CD14-positive monocyte (primary cell): ENCODE results near the gene P2RX6. TPM values are rescaled to one million over a fixed set of nuclear protein-coding genes. Genes with fewer than 3 reads are reported as not detected.
A peak's percentile ranks its signal among the peaks of the same experiment; 100 is the strongest.
"Not testable (repeated sequence)": the region's sequence is repeated elsewhere in the genome, so short reads cannot be mapped to it uniquely, and the experiment has no call there.

Experiments
- DNase-seq, 3 donors: peaks; one replicate each; pipeline ENCODE4 v3.0.0-alpha.2; 2011 to 2022
- H2AFZ ChIP-seq: 2 replicates; pipeline ENCODE4 v1.6.0; 2012; ENCODE audit warnings: mild to moderate bottlenecking, low read depth, low read length, inconsistent platforms; ENCODE audit not compliant: insufficient read depth, poor library complexity, severe bottlenecking
- H3K27ac ChIP-seq, 2 donors: 1 replicate in 1 of 2; 2 replicates in 1 of 2; pipeline ENCODE4 v1.5.1; 2012 to 2013; ENCODE audit warnings: low read length in 2 of 2, control low read depth in 1 of 2, inconsistent platforms in 1 of 2, low read depth in 1 of 2, mild to moderate bottlenecking in 1 of 2
- H3K27me3 ChIP-seq, 2 donors: one replicate each; pipeline versions ENCODE4 v1.6.0 to v1.6.1; 2011 to 2013; ENCODE audit warnings: low read length in 2 of 2; ENCODE audit not compliant: control insufficient read depth in 2 of 2, insufficient read depth in 2 of 2
- H3K36me3 ChIP-seq, 2 donors: replicated peaks in 1 of 2; 1 replicate in 1 of 2; 2 replicates in 1 of 2; pipeline versions ENCODE4 v1.5.1 to v1.6.1; 2012 to 2013; ENCODE audit warnings: low read length in 2 of 2, control low read depth in 1 of 2, inconsistent platforms in 1 of 2, mild to moderate bottlenecking in 1 of 2; ENCODE audit not compliant: insufficient read depth in 2 of 2, control insufficient read depth in 1 of 2
- H3K4me1 ChIP-seq, 2 donors: 1 replicate in 1 of 2; 2 replicates in 1 of 2; pipeline versions ENCODE4 v1.5.1 to v1.6.1; 2012 to 2013; ENCODE audit warnings: low read length in 2 of 2, control low read depth in 1 of 2, inconsistent platforms in 1 of 2, mild to moderate bottlenecking in 1 of 2, moderate library complexity in 1 of 2; ENCODE audit not compliant: insufficient read depth in 2 of 2, control insufficient read depth in 1 of 2
- H3K4me2 ChIP-seq: replicated peaks from 2 replicates; pipeline ENCODE3; 2012; ENCODE audit warnings: low read length, moderate library complexity, mild to moderate bottlenecking; ENCODE audit not compliant: poor library complexity, severe bottlenecking; ENCODE audit errors: extremely low read depth
- H3K4me3 ChIP-seq, 3 experiments: fragments of 200-600 bp in 1 of 3; sonication (generic) in 1 of 3; replicated peaks in 1 of 3; 1 replicate in 2 of 3; 2 replicates in 1 of 3; pipeline ENCODE4 v1.5.1; 2011 to 2013; ENCODE audit warnings: low read length in 3 of 3, mild to moderate bottlenecking in 3 of 3, control low read depth in 2 of 3, low read depth in 2 of 3, inconsistent platforms in 1 of 3, moderate library complexity in 1 of 3
- H3K79me2 ChIP-seq: 2 replicates; pipeline ENCODE4 v1.6.0; 2012; ENCODE audit warnings: mild to moderate bottlenecking, control low read depth, inconsistent platforms, low read length, moderate library complexity; ENCODE audit not compliant: insufficient read depth
- H3K9ac ChIP-seq: 2 replicates; pipeline ENCODE4 v1.6.0; 2017; ENCODE audit warnings: low read length, mild to moderate bottlenecking; ENCODE audit not compliant: insufficient read depth, poor library complexity, severe bottlenecking
- H3K9me3 ChIP-seq, 2 donors: replicated peaks in 1 of 2; 1 replicate in 1 of 2; 2 replicates in 1 of 2; pipeline versions ENCODE4 v1.5.1 to v1.6.1; 2012 to 2013; ENCODE audit warnings: low read length in 2 of 2, control low read depth in 1 of 2; ENCODE audit not compliant: control insufficient read depth in 1 of 2, insufficient read depth in 1 of 2
- H4K20me1 ChIP-seq: 2 replicates; pipeline ENCODE4 v1.6.0; 2012; ENCODE audit warnings: mild to moderate bottlenecking, low read length, control low read depth, moderate library complexity; ENCODE audit not compliant: insufficient read depth
- H3K27ac Mint-ChIP-seq, 7 donors: one replicate each; pipeline ENCODE4 v1.8.0; 2020; ENCODE audit warnings: mild to moderate bottlenecking in 7 of 7, mixed read lengths in 7 of 7, moderate library complexity in 6 of 7, inconsistent platforms in 2 of 7
- H3K27me3 Mint-ChIP-seq, 3 donors: one replicate each; pipeline ENCODE4 v1.8.0; 2021 to 2022; ENCODE audit warnings: low read depth in 3 of 3, mild to moderate bottlenecking in 3 of 3, mixed read lengths in 3 of 3, moderate library complexity in 3 of 3, inconsistent platforms in 1 of 3
- H3K36me3 Mint-ChIP-seq, 2 donors: one replicate each; pipeline ENCODE4 v1.8.0; 2020; ENCODE audit warnings: mixed read lengths in 2 of 2, inconsistent platforms in 1 of 2, mild to moderate bottlenecking in 1 of 2
- H3K4me1 Mint-ChIP-seq: one replicate; pipeline ENCODE4 v1.8.0; 2020; ENCODE audit warnings: mild to moderate bottlenecking, mixed read lengths
- H3K4me3 Mint-ChIP-seq, 2 donors: one replicate each; pipeline ENCODE4 v1.8.0; 2020; ENCODE audit warnings: mild to moderate bottlenecking in 2 of 2, mixed read lengths in 2 of 2, moderate library complexity in 1 of 2
- H3K9me3 Mint-ChIP-seq, 7 donors: one replicate each; pipeline ENCODE4 v1.8.0; 2020 to 2022; ENCODE audit warnings: mixed read lengths in 7 of 7, mild to moderate bottlenecking in 6 of 7, moderate library complexity in 6 of 7, inconsistent platforms in 2 of 7
- WGBS: methylation state at CpG from one replicate; pipeline ENCODE4 v1.1.5; 2013; ENCODE audit warnings: missing lambda C conversion rate; ENCODE audit not compliant: insufficient coverage; 5-methylcytosine and 5-hydroxymethylcytosine counted together
- intact Hi-C, 2 donors: fragments of 100-400 bp; cut with micrococcal nuclease; formaldehyde crosslinking; loops; one replicate each; pipeline versions ENCODE4 v1.15.0 to v1.15.1; 2023
- polyA plus RNA-seq, 3 donors: library from polyadenylated mRNA; depleted of rRNA in 1 of 3; unstranded in 2 of 3; stranded (reverse) in 1 of 3; fragments of 300-500 nt in 2 of 3; fragments of >200 nt in 1 of 3; fragmentation: Illumina TruSeq in 2 of 3; gene quantifications; 1 replicate in 2 of 3; 2 replicates in 1 of 3; pipeline ENCODE4 v1.2.3, GENCODE V29; 2012 to 2021
- TF ChIP-seq, protein P1 (sequence below): fragments of 200-600 bp; IDR thresholded peaks from one replicate; pipeline ENCODE4 v1.8.0; 2022; ENCODE audit warnings: antibody characterized with exemption, mild to moderate bottlenecking

Gene P2RX6
- polyA plus RNA-seq, 3 donors: not detected

- WGBS: no CpG with 5 or more reads among the region's 7 CpGs
- H3K36me3 ChIP-seq: no peaks in the 10 kb centered on the region
- no peaks in the 10 kb centered on the region for H4K20me1 ChIP-seq
- TF ChIP-seq, protein P1, sequence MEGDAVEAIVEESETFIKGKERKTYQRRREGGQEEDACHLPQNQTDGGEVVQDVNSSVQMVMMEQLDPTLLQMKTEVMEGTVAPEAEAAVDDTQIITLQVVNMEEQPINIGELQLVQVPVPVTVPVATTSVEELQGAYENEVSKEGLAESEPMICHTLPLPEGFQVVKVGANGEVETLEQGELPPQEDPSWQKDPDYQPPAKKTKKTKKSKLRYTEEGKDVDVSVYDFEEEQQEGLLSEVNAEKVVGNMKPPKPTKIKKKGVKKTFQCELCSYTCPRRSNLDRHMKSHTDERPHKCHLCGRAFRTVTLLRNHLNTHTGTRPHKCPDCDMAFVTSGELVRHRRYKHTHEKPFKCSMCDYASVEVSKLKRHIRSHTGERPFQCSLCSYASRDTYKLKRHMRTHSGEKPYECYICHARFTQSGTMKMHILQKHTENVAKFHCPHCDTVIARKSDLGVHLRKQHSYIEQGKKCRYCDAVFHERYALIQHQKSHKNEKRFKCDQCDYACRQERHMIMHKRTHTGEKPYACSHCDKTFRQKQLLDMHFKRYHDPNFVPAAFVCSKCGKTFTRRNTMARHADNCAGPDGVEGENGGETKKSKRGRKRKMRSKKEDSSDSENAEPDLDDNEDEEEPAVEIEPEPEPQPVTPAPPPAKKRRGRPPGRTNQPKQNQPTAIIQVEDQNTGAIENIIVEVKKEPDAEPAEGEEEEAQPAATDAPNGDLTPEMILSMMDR: no peak
- peak overlapping the region; percentile 15 for H3K9ac ChIP-seq
- peak overlapping the region; percentile 82 for H3K4me2 ChIP-seq
- Mint-ChIP-seq H3K36me3 (peaks cover 11 to 12% of the 10 kb centered on the region in 2 donors), H3K4me3 (peak overlapping the region; percentile 56 to 76), H3K27me3 (peaks cover 17 to 24% (median 24%) of the 10 kb centered on the region in 3 donors), H3K4me1 (peaks cover 69% of the 10 kb centered on the region), H3K27ac (peak overlapping the region; percentile 80 to 91 (median 84)), H3K9me3 (peaks cover 0 to 9% (median 0%) of the 10 kb centered on the region in 7 donors)
- no peaks in the 10 kb centered on the region for H3K9me3 ChIP-seq
- DNase-seq: peak; percentile 49 to 69 (median 68)
- intact Hi-C loops: loop anchor here in 1 of 2 donors (10.0 kb wide), 1 partner anchor 56 kb away; no protein-coding TSS in a partner anchor
- peak overlapping the region; percentile 26 for H2AFZ ChIP-seq
- H3K79me2 ChIP-seq: no peaks in the 10 kb centered on the region
- peak overlapping the region; percentile 56 to 87 for H3K27ac ChIP-seq
- peak overlapping the region in 2 of 3 experiments; percentile 3 to 68 for H3K4me3 ChIP-seq
- peaks cover 3 to 16% of the 10 kb centered on the region in 2 donors for H3K27me3 ChIP-seq
- peaks cover 70 to 76% of the 10 kb centered on the region in 2 donors for H3K4me1 ChIP-seq
Observed at GRCh38 chr22:20968281-20968977, 46.5 kb upstream of the P2RX6 start.

DNA sequence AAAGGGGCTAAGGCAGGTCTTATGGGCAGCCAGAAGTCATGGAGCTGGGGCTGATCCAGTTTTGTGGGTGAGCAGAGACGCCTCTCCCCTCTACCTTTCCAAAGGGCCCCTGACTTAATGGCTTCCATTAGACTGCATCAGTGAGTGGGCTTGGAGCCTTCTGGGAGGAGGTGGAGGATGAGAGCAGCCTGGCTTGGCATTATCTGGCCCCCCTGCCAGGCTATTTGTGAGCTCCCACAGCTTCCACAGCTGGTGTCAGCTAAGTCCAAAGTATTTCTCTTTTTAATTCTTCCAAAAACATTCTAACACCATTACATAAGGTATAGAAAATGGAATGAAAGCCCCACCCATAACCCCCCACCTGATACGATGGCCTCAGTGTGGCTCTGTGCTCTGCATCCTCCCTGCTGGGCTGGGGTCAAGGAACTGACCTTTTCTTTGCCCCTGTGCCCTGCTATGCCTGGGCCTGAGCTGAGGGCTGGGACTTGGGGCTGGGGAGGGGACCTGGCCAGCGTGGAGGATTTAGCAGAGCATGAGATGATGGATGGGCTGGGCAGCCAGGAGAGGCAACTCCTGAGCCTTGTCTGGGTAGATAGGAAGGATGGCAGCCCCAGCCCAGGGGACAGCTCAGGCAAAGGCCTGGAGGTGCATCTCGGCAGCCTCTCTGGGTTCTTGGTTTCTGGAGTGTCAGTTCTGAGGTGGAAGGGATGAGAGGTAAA lies 43.9 kb upstream of the P2RX6 start:
- H3K79me2 ChIP-seq: no peaks in the 10 kb centered on the region
- no peaks in the 10 kb centered on the region for H3K36me3 ChIP-seq
- peaks cover under 1 to 2% of the 10 kb centered on the region in 2 donors for H3K36me3 Mint-ChIP-seq
- peak overlapping the region in 4 of 7 donors; percentile 15 to 86 (median 82) for H3K27ac Mint-ChIP-seq
- no peak overlapping the region for H3K4me2 ChIP-seq
- intact Hi-C loops: no loop called here
- H3K4me3 Mint-ChIP-seq: no peak overlapping the region
- H3K27me3 Mint-ChIP-seq: peaks cover under 1 to 3% (median 2%) of the 10 kb centered on the region in 3 donors
- peak overlapping the region in 1 of 2 donors; percentile 6 for H3K27ac ChIP-seq
- H3K27me3 ChIP-seq: no peaks in the 10 kb centered on the region
- H3K4me1 Mint-ChIP-seq: peaks cover 49% of the 10 kb centered on the region
- H3K4me3 ChIP-seq: no peak overlapping the region
- TF ChIP-seq, protein P1: no peak
- H2AFZ ChIP-seq: no peak overlapping the region
- H3K9me3 Mint-ChIP-seq: peaks cover 0 to 1% (median 0%) of the 10 kb centered on the region in 7 donors
- WGBS: 100% methylated on average over 2 of the region's 4 CpGs
- no peak overlapping the region for H3K9ac ChIP-seq
- peaks cover 57 to 61% of the 10 kb centered on the region in 2 donors for H3K4me1 ChIP-seq
- no peaks in the 10 kb centered on the region for H4K20me1 ChIP-seq
- no peak for DNase-seq
- no peaks in the 10 kb centered on the region for H3K9me3 ChIP-seq

DNA sequence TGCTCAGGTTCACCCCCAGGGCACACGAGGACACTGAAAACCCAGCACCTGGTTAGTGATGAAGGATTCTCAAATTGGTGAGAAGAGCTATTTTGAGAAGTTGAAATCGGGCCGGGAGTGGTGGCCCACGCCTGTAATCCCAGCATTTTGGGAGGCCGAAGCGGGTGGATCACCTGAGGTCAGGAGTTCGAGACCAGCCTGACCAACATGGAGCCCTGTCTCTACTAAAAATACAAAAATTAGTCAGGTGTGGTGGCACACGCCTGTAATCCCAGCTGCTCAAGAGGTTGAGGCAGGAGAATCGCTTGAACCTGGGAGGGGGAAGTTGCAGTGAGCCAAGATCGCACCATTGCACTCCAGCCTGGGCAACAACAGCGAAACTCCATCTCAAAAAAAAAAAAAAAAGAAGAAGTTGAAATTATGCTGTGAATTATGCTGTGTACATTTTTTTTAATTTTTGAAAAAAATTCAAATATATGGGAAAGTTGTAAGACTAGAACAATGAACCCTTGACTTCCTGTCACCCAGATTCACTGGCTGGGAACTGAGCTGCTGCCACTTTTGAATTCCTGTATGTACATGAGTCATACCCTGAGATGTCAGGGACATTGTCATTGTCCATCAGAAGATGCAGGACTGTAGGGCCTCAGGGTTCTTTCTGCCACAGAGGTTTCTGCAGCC lies 42.8 kb upstream of the P2RX6 start:
- H3K27me3 ChIP-seq, H3K27me3 Mint-ChIP-seq, intact Hi-C loops, H3K4me3 ChIP-seq, H3K9ac ChIP-seq, H3K79me2 ChIP-seq, H3K36me3 Mint-ChIP-seq, H4K20me1 ChIP-seq, H3K9me3 ChIP-seq, H3K4me3 Mint-ChIP-seq, H3K9me3 Mint-ChIP-seq, H3K36me3 ChIP-seq, H2AFZ ChIP-seq: not testable (repeated sequence)
- peaks cover 47 to 50% of the 10 kb centered on the region in 2 donors for H3K4me1 ChIP-seq
- H3K4me1 Mint-ChIP-seq: peaks cover 45% of the 10 kb centered on the region
- peak overlapping the region; percentile 49 to 70 for H3K27ac ChIP-seq
- H3K4me2 ChIP-seq: peak overlapping the region; percentile 18
- H3K27ac Mint-ChIP-seq: peak overlapping the region; percentile 64 to 90 (median 86)
- WGBS: 82% methylated on average over 2 of the region's 11 CpGs
- DNase-seq: peak; percentile 66 to 84 (median 74)
